CD4-positive, alpha-beta T cell (primary cell): ENCODE results near the gene MYORG. TPM values are rescaled to one million over a fixed set of nuclear protein-coding genes. Genes with fewer than 3 reads are reported as not detected.

ENCODE experiments used
- ATAC-seq: fragments of 200-7000 bp; cut with Tn5 transposase; one replicate; pipeline ENCODE4 v1.10.0; 2022; ENCODE audit warnings: mild to moderate bottlenecking; ENCODE audit not compliant: poor library complexity
- CTCF ChIA-PET: fragments of 350-600 bp; sonication (Branson Sonifier 250); formaldehyde crosslinking; loops from one replicate; lab custom pipeline; 2021; ENCODE audit warnings: antibody characterized with exemption, inconsistent platforms; lab: Charles Lee
- POLR2A ChIA-PET: fragments of 350-600 bp; sonication (Branson Sonifier 250); formaldehyde crosslinking; loops from one replicate; lab custom pipeline; 2021; ENCODE audit warnings: antibody characterized with exemption, inconsistent platforms; lab: Charles Lee
- DNase-seq, 14 experiments: peaks; one replicate each; pipeline ENCODE4 v3.0.0-alpha.2; 2013 to 2020; ENCODE audit warnings: mixed read lengths in 2 of 14
- H3K27ac ChIP-seq, 2 donors: one replicate each; pipeline versions ENCODE4 v1.5.1 to v1.7.0; 2013; ENCODE audit warnings: low read length in 2 of 2, low read depth in 1 of 2, mild to moderate bottlenecking in 1 of 2
- H3K27me3 ChIP-seq, 2 experiments: 1 replicate in 1 of 2; 2 replicates in 1 of 2; pipeline versions ENCODE4 v1.6.1 to v1.7.0; 2013; ENCODE audit warnings: low read length in 2 of 2, control low read depth in 1 of 2, mild to moderate bottlenecking in 1 of 2, moderate library complexity in 1 of 2; ENCODE audit not compliant: insufficient read depth in 2 of 2, control insufficient read depth in 1 of 2
- H3K36me3 ChIP-seq: one replicate; pipeline ENCODE4 v1.6.1; 2013; ENCODE audit warnings: low read length, control low read depth; ENCODE audit not compliant: insufficient read depth
- H3K4me1 ChIP-seq: one replicate; pipeline ENCODE4 v1.6.1; 2013; ENCODE audit warnings: low read length, control low read depth; ENCODE audit not compliant: insufficient read depth
- H3K4me3 ChIP-seq: one replicate; pipeline ENCODE4 v1.5.1; 2013; ENCODE audit warnings: mild to moderate bottlenecking, low read length, moderate library complexity
- H3K9me3 ChIP-seq, 2 experiments: 1 replicate in 1 of 2; 2 replicates in 1 of 2; pipeline versions ENCODE4 v1.6.1 to v1.7.0; 2013; ENCODE audit warnings: low read length in 2 of 2, mild to moderate bottlenecking in 2 of 2, control low read depth in 1 of 2, moderate library complexity in 1 of 2; ENCODE audit not compliant: control insufficient read depth in 1 of 2, insufficient read depth in 1 of 2
- H3K27ac Mint-ChIP-seq: one replicate; pipeline ENCODE4 v1.8.0; 2020; ENCODE audit warnings: mixed read lengths
- H3K27me3 Mint-ChIP-seq: one replicate; pipeline ENCODE4 v1.8.0; 2021; ENCODE audit warnings: mixed read lengths
- H3K36me3 Mint-ChIP-seq: one replicate; pipeline ENCODE4 v1.8.0; 2021; ENCODE audit warnings: low read depth, mixed read lengths
- H3K4me1 Mint-ChIP-seq: one replicate; pipeline ENCODE4 v1.8.0; 2021; ENCODE audit warnings: low read depth, mixed read lengths
- H3K4me3 Mint-ChIP-seq: one replicate; pipeline ENCODE4 v1.8.0; 2020; ENCODE audit warnings: mild to moderate bottlenecking, mixed read lengths
- H3K9me3 Mint-ChIP-seq: one replicate; pipeline ENCODE4 v1.8.0; 2020; ENCODE audit warnings: mixed read lengths
- intact Hi-C, 2 experiments: fragments of 100-400 bp; cut with DNase I in 1 of 2; cut with micrococcal nuclease in 1 of 2; formaldehyde crosslinking; loops; one replicate each; pipeline versions ENCODE4 v1.15.1 to v1.9.0; 2023 to 2025; cut with DNase I, micrococcal nuclease
- total RNA-seq, 174 experiments: library from RNA in 2 of 174; stranded (reverse) in 2 of 174; gene quantifications; one replicate each; pipeline ENCODE4 v1.2.3 and lab custom pipeline; 2021 to 2026
- TF ChIP-seq, protein P1 (sequence below): fragments of 200-600 bp; IDR thresholded peaks from one replicate; pipeline ENCODE4 v1.8.0; 2022; ENCODE audit warnings: antibody characterized with exemption, mild to moderate bottlenecking

MYORG gene
- total RNA-seq, 2 experiments from 2014 or later, result 0.42 to 0.58 TPM

DNA sequence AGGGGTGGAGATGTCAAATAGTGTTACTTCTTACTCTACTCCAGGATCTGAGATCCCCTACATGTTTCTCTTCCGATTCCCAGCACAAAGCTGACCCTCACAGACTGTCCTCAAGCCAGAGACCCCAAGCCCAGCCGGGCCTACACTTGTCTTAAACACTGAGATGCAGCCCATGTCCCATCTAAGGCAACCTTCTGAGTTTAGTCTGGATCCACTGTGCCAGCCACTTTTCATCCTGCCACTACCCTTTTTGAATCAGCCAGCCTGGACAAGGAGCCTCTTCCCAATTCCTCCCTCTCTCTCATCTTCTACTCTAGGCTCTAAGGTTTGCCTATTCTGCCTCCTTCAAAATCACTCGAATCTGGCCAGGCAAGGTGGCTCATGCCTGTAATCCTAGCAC, 6.2 kb upstream of the MYORG start:
- H3K27ac Mint-ChIP-seq, result no peak overlapping the region
- POLR2A ChIA-PET, result no interaction called here

DNA sequence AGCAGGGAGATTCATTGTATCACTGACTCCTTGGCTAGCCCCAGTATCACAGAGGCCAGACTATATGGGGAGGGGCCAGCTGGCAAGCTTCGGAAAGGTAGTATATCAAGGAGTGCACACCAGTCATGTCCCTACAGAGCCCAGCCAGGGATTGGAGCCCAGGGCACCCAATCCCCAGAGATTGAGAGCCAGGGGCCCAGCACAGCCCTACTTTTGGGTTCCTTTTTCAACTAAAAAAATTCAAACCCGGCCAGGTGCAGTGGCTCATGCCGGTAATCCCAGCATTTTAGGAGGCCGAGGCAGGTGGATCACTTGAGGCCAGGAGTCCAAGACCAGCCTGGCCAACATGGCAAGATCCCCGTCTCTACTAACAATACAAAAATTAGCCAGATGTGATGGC, 5.4 kb upstream of the MYORG start:
- no peaks in the 10 kb centered on the region for H3K36me3 ChIP-seq
- no peaks in the 10 kb centered on the region for H3K27me3 ChIP-seq
- Mint-ChIP-seq H3K27me3 (no peaks in the 10 kb centered on the region), H3K27ac (peak overlapping the region; percentile 73), H3K36me3 (no peaks in the 10 kb centered on the region), H3K9me3 (no peaks in the 10 kb centered on the region), H3K4me1 (peaks cover 29% of the 10 kb centered on the region), H3K4me3 (peak overlapping the region; percentile 78)
- intact Hi-C loops, result loop anchor here in 1 of 2 experiments (5.0 to 10.0 kb wide), 2 partner anchors 603 to 1440 kb away; partner anchors contain the start of gene DNAJB5
- no peak overlapping the region for H3K27ac ChIP-seq
- ChIA-PET POLR2A (interaction anchor here (1.2 kb wide), 1 partner anchor 50 kb away, joined by 3 read pairs; no protein-coding TSS in a partner anchor), CTCF (no interaction called here)
- no peak for ATAC-seq
- no peak overlapping the region for H3K4me3 ChIP-seq
- TF ChIP-seq, protein P1, sequence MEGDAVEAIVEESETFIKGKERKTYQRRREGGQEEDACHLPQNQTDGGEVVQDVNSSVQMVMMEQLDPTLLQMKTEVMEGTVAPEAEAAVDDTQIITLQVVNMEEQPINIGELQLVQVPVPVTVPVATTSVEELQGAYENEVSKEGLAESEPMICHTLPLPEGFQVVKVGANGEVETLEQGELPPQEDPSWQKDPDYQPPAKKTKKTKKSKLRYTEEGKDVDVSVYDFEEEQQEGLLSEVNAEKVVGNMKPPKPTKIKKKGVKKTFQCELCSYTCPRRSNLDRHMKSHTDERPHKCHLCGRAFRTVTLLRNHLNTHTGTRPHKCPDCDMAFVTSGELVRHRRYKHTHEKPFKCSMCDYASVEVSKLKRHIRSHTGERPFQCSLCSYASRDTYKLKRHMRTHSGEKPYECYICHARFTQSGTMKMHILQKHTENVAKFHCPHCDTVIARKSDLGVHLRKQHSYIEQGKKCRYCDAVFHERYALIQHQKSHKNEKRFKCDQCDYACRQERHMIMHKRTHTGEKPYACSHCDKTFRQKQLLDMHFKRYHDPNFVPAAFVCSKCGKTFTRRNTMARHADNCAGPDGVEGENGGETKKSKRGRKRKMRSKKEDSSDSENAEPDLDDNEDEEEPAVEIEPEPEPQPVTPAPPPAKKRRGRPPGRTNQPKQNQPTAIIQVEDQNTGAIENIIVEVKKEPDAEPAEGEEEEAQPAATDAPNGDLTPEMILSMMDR, result no peak
- no peak for DNase-seq
- peaks cover 35% of the 10 kb centered on the region for H3K4me1 ChIP-seq
- no peaks in the 10 kb centered on the region for H3K9me3 ChIP-seq

More for the DNA sequence above, 6.2 kb upstream of the MYORG start:
- DNase-seq, result no peak
- peaks cover 27% of the 10 kb centered on the region for H3K4me1 Mint-ChIP-seq
- H3K9me3 Mint-ChIP-seq, result no peaks in the 10 kb centered on the region
- no peaks in the 10 kb centered on the region for H3K36me3 Mint-ChIP-seq
- intact Hi-C loops, result loop anchor here in 1 of 2 experiments (5.0 to 10.0 kb wide), 2 partner anchors 602 to 1439 kb away; partner anchors contain the start of gene DNAJB5
- Histone ChIP-seq H3K27ac (no peak overlapping the region), H3K27me3 (no peaks in the 10 kb centered on the region), H3K4me1 (peaks cover 28% of the 10 kb centered on the region), H3K4me3 (no peak overlapping the region), H3K36me3 (no peaks in the 10 kb centered on the region), H3K9me3 (no peaks in the 10 kb centered on the region)
- CTCF ChIA-PET, result no interaction called here
- H3K4me3 Mint-ChIP-seq, result peak overlapping the region; percentile 53
- H3K27me3 Mint-ChIP-seq, result no peaks in the 10 kb centered on the region
- no peak for ATAC-seq
- TF ChIP-seq, protein P1, result no peak

DNA sequence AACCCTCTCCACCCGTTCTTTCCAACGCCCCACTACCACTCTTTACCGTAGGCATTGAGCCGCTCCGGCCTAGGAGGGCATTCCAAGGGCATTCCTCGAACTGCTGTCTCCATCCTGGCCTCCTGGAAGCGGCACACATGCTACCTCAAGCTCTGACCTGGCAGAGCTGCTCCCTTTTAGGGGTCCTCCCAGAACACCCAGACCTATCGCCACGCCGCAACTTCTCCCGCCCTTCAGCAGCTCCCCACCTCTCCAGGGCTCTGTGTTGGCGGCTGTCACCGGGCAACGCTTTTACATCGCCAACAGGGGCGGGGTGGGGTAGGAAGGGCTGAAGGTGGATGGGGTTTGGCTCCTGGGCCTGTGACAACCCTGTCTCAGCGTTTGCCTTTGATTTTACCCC, 4.6 kb upstream of the MYORG start:
- peak overlapping the region; percentile 76 for H3K4me3 ChIP-seq
- peak overlapping the region; percentile 78 for H3K4me3 Mint-ChIP-seq
- peaks cover 35% of the 10 kb centered on the region for H3K4me1 Mint-ChIP-seq
- no peak overlapping the region for H3K27ac ChIP-seq
- ATAC-seq (no peak), DNase-seq (peak in 5 of 14 experiments; percentile 24 to 56 (median 33))
- ChIA-PET CTCF (no interaction called here), POLR2A (interaction anchor here (0.8 to 2.6 kb wide), 5 partner anchors 49 to 266 kb away, joined by 3 to 10 read pairs (median 4); partner anchors contain the start of genes DNAI1, FAM219A, GALT and SIGMAR1)
- no peaks in the 10 kb centered on the region for H3K9me3 Mint-ChIP-seq
- TF ChIP-seq, protein P1, result no peak
- intact Hi-C loops, result loop anchor here in 1 of 2 experiments (5.0 to 10.0 kb wide), 2 partner anchors 603 to 1441 kb away; partner anchors contain the start of gene DNAJB5
- H3K9me3 ChIP-seq, result no peaks in the 10 kb centered on the region
- H3K36me3 ChIP-seq, result no peaks in the 10 kb centered on the region
- peaks cover 38% of the 10 kb centered on the region for H3K4me1 ChIP-seq
- peak overlapping the region; percentile 73 for H3K27ac Mint-ChIP-seq
- no peaks in the 10 kb centered on the region for H3K27me3 Mint-ChIP-seq
- H3K27me3 ChIP-seq, result no peaks in the 10 kb centered on the region
- no peaks in the 10 kb centered on the region for H3K36me3 Mint-ChIP-seq
